PC-9 (cell line): Measurements from ENCODE around the gene NDUFS8. TPM values are rescaled to one million over a fixed set of nuclear protein-coding genes. Genes with fewer than 3 reads are reported as not detected.
A peak's percentile ranks its signal among the peaks of the same experiment; 100 is the strongest.

Experiments used
- BruUV-seq: library from RNA; stranded (reverse); fragments of 400-500 nt; replicated peaks from 2 replicates; lab custom pipeline; 2021; lab: Mats Ljungman, UMichigan
- CTCF ChIA-PET: fragments of 300-600 bp; sonication (Branson Sonifier 250); formaldehyde crosslinking; loops from one replicate; lab custom pipeline; 2022; ENCODE audit warnings: antibody characterized with exemption; lab: Charles Lee
- POLR2A ChIA-PET: fragments of 300-600 bp; sonication (Branson Sonifier 250); formaldehyde crosslinking; loops from one replicate; lab custom pipeline; 2022; ENCODE audit warnings: antibody characterized with exemption; ENCODE audit not compliant: unreplicated experiment; lab: Charles Lee
- DNase-seq, 2 experiments: peaks; one replicate each; pipeline versions ENCODE4 v3.0.0 to v3.0.0-alpha.2; 2015 to 2022; ENCODE audit warnings: mixed read lengths in 1 of 2
- H2AFZ ChIP-seq: fragments of 200-600 bp; sonication (generic); 2 replicates; pipeline ENCODE4 v1.8.1; 2017; ENCODE audit warnings: antibody characterized with exemption
- H3F3A ChIP-seq: fragments of 200-600 bp; sonication (generic); 2 replicates; pipeline ENCODE4 v1.8.1; 2017; ENCODE audit warnings: antibody characterized with exemption, mild to moderate bottlenecking, low read depth; ENCODE audit not compliant: insufficient read depth
- H3K27ac ChIP-seq: fragments of 200-600 bp; sonication (generic); 2 replicates; pipeline ENCODE4 v1.6.1; 2016; ENCODE audit warnings: mixed run types
- H3K27me3 ChIP-seq: fragments of 200-600 bp; sonication (generic); 2 replicates; pipeline ENCODE4 v1.6.1; 2016; ENCODE audit warnings: low read depth, mixed run types; ENCODE audit not compliant: insufficient read depth
- H3K36me3 ChIP-seq: fragments of 200-600 bp; sonication (generic); 2 replicates; pipeline ENCODE4 v1.6.1; 2016; ENCODE audit warnings: low read depth, mixed run types
- H3K4me1 ChIP-seq: fragments of 200-600 bp; sonication (generic); replicated peaks from 2 replicates; pipeline ENCODE4 v1.6.1; 2016; ENCODE audit warnings: mixed run types; ENCODE audit not compliant: insufficient read depth
- H3K4me2 ChIP-seq: fragments of 200-600 bp; sonication (generic); 2 replicates; pipeline ENCODE4 v1.6.1; 2017; ENCODE audit warnings: mixed run types
- H3K4me3 ChIP-seq: fragments of 200-600 bp; sonication (generic); 2 replicates; pipeline ENCODE4 v1.6.1; 2016; ENCODE audit warnings: mixed run types
- H3K79me2 ChIP-seq: fragments of 200-600 bp; sonication (generic); 2 replicates; pipeline ENCODE4 v1.6.1; 2017; ENCODE audit warnings: low read depth, mixed run types
- H3K9me2 ChIP-seq: fragments of 200-600 bp; sonication (generic); 2 replicates; pipeline ENCODE4 v1.8.1; 2017; ENCODE audit warnings: mild to moderate bottlenecking; ENCODE audit not compliant: insufficient read depth
- H3K9me3 ChIP-seq: fragments of 200-600 bp; sonication (generic); 2 replicates; pipeline ENCODE4 v1.8.1; 2016; ENCODE audit warnings: low read depth; ENCODE audit not compliant: insufficient read depth
- H4K20me1 ChIP-seq: fragments of 200-600 bp; sonication (generic); 2 replicates; pipeline ENCODE4 v1.8.1; 2017; ENCODE audit not compliant: insufficient read depth
- CTCF ChIP-seq: fragments of 200-600 bp; sonication (generic); conservative IDR thresholded peaks from 2 replicates; pipeline ENCODE4 v1.6.1; 2017; ENCODE audit warnings: mixed run types, antibody characterized with exemption, mild to moderate bottlenecking, moderate library complexity
- EZH2 ChIP-seq: fragments of 200-600 bp; sonication (generic); IDR thresholded peaks from 2 replicates; pipeline ENCODE4 v1.8.0; 2017; ENCODE audit warnings: antibody characterized with exemption, low read depth
- intact Hi-C: fragments of 100-400 bp; cut with micrococcal nuclease; formaldehyde crosslinking; loops from one replicate; pipeline ENCODE4 v1.10.0; 2022; ENCODE audit not compliant: unreplicated experiment
- total RNA-seq: library from RNA; stranded (reverse); gene quantifications from 2 replicates; pipeline ENCODE4 v1.2.3, GENCODE V29; 2021

NDUFS8 gene
- total RNA-seq, 1 experiment from 2014 or later, result 275 TPM

GRCh38 chr11:68037411-68038225, 7.1 kb downstream of the NDUFS8 start:
- H3K4me3 ChIP-seq, result no peak overlapping the region; the same call in 1 of the 2 replicates
- intact Hi-C loops, result loop anchor here (1.0 kb wide), 1 partner anchor 7 kb away; the partner anchor contains the start of gene NDUFS8
- H2AFZ ChIP-seq, result no peak overlapping the region
- H3K27ac ChIP-seq, result no peak overlapping the region
- no TSS peak for BruUV-seq
- H3K36me3 ChIP-seq, result peaks cover 7% of the 10 kb centered on the region; the same call in 1 of the 2 replicates
- POLR2A ChIA-PET, result interaction anchor here (0.6 to 1.1 kb wide), 2 partner anchors 27 to 140 kb away, joined by 3 to 8 read pairs; partner anchors contain the start of gene ALDH3B1
- TF ChIP-seq EZH2, result no peak
- TF ChIP-seq CTCF, result no peak
- no peaks in the 10 kb centered on the region for H3K9me3 ChIP-seq
- H4K20me1 ChIP-seq, result no peaks in the 10 kb centered on the region
- peak overlapping the region; percentile 91 for H3K4me2 ChIP-seq
- peaks cover 28% of the 10 kb centered on the region for H3K79me2 ChIP-seq
- CTCF ChIA-PET, result no interaction called here
- H3F3A ChIP-seq, result peaks cover 69% of the 10 kb centered on the region
- peaks cover 22% of the 10 kb centered on the region for H3K4me1 ChIP-seq
- H3K9me2 ChIP-seq, result no peaks in the 10 kb centered on the region
- no peaks in the 10 kb centered on the region for H3K27me3 ChIP-seq
- DNase-seq, result no peak

- POLR2A ChIA-PET, result interaction anchor here (1.1 kb wide), 1 partner anchor 28 kb away, joined by 8 read pairs; the partner anchor contains the start of gene ALDH3B1
Measured at GRCh38 chr11:68038226-68038717, 7.8 kb downstream of the NDUFS8 start.

More at GRCh38 chr11:68038226-68038717, 7.8 kb downstream of the NDUFS8 start:
- Histone ChIP-seq H3K9me2 (no peaks in the 10 kb centered on the region), H3K36me3 (peaks cover 7% of the 10 kb centered on the region; the same call in 1 of the 2 replicates), H4K20me1 (no peaks in the 10 kb centered on the region), H2AFZ (peak overlapping the region; percentile 81), H3K4me3 (peak overlapping the region; percentile 65), H3K4me1 (peaks cover 28% of the 10 kb centered on the region), H3K27me3 (no peaks in the 10 kb centered on the region), H3K9me3 (no peaks in the 10 kb centered on the region), H3F3A (peaks cover 72% of the 10 kb centered on the region), H3K4me2 (peak overlapping the region; percentile 91), H3K79me2 (peaks cover 30% of the 10 kb centered on the region), H3K27ac (no peak overlapping the region)
- TSS peak; percentile 75 for BruUV-seq
- intact Hi-C loops, result loop anchor here (1.0 kb wide), 1 partner anchor 8 kb away; the partner anchor contains the start of gene NDUFS8
- CTCF ChIA-PET, result interaction anchor here (0.6 kb wide), 1 partner anchor 620 kb away, joined by 5 read pairs; no protein-coding TSS in a partner anchor
- no peak for TF ChIP-seq EZH2
- TF ChIP-seq CTCF, result no peak
- no peak for DNase-seq
